Cortex of kidney (tissue), 1 donor: ENCODE data around the gene KRT5.
"Not testable (repeated sequence)": the region's sequence is repeated elsewhere in the genome, so short reads cannot be mapped to it uniquely, and the experiment has no call there.

Experiments
- DNase-seq: peaks from one replicate; lab custom pipeline; 2025; lab: John Stamatoyannopoulos, UW

The KRT5 gene

DNA sequence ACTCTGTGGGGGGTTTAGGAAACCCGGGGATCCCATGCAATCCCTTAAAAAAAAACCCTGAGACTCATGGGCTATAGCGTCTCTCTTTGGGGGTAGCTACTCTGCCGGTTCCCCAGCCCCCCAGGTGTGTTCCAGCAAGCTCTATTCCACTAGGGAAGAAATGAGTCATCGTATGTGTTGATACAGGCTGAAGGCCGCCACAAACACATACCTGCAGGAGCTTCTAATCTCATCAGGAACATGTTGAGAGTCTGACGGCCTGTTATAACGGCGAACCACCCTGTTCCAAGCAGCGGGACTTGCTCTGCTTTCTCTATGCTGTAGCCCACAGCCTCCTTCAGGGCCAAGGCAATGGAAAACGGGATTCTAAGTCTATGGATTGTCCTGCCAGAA lies 977 bp upstream of the KRT5 start:
- no peak for DNase-seq

DNA sequence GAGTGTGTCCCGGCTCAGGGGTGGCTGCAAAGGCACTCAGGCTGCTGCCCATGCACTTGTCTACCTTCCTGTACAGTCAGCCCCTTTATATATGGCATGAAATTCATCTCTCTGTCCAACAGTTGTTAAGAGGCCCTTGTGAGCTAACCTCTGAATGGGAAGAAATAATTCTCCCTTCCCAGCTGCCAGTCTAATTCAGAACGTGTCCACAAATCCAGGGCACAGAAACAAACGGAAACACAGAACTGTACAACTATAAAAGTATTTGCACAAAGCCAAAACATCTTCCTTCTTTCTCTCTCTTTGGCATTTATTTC lies 849 bp downstream of the KRT5 start:
- no peak for DNase-seq

DNA sequence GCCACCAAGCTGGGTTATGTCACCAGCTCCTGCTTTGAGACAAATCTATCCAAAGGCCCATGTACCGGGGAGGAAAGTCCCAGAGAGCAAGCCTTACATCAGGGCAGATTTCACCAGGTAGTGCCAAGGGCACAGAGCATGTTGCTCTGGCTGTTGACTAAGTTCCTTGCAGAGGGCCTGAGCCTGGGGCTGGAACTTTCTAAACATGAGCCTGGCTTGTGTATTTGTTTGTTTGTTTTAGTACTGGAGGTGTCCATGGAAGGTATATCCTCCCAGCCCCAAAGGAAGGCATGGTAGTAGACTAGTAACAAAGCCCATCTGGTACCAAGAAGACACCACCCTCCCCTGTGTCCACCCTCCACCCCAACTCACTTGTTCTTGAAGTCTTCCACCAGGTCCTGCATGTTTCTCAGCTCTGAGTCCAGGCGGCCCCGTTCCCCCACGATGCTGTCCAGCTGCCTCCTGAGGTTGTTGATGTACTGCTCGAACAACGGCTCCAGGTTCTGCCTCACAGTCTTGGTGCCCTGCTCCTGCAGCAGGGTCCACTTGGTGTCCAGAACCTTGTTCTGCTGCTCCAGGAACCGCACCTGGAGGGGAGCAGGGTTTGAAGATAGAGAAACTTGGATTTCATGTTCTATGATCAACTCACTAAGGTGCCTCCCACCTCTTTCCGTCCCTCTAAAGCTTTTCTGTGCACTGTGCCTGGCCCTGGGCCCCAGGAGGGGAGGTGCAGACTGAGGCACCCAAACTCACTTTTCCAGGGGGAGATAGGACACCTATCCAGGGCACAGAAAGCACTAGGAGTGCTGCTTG lies 1.4 kb downstream of the KRT5 start:
- DNase-seq, result no peak

DNA sequence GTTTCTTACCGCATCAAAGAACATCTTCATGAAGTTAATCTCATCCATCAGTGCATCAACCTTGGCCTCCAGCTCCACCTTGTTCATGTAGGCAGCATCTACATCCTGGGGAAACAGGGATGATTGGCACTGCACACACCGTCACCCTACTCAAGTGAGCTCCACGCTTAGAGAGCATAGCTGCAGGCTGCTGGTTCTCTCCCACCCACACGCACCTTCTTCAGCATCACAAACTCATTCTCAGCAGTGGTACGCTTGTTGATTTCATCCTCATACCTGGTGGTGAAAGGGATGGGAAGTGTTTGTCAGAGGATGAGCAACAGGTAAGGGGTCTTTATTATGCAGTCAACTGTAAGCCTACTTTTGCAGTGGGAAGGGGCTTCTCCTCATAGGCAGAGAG lies 2.3 kb downstream of the KRT5 start:
- DNase-seq, result no peak

DNA sequence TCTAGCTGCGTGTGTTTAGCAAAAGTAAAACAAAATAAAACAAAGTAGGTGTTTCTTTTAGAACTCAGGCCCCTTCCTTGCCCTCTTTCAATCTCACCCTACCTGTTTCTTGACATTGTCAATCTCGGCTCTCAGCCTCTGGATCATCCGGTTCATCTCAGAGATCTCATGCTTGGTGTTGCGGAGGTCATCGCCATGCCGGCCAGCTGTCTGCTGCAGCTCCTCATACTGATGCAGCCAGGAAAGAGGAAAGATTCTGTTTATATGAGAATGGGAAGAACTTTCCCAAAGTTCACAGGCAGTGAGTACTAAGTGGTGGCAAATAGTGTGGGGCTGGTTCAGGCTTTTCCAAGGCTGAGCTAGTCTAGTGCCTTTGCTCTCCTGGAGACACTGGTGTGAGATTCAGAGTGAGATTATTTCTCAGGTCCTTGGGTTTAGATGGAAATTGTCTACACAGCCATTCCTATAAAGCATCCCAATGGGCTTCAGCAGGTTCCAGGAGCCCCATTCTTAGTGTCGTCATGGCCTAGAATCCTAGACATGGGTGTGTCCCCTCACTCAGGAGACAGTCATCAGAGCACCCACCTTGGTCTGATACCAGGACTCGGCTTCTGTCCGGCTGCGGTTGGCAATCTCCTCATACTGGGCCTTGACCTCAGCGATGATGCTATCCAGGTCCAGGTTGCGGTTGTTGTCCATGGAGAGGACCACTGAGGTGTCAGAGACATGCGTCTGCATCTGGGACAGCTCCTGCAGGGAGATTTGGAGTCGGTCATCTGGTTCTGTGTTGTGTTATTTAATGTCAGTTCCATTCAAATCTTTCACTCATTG lies 3.0 kb downstream of the KRT5 start:
- no peak for DNase-seq

DNA sequence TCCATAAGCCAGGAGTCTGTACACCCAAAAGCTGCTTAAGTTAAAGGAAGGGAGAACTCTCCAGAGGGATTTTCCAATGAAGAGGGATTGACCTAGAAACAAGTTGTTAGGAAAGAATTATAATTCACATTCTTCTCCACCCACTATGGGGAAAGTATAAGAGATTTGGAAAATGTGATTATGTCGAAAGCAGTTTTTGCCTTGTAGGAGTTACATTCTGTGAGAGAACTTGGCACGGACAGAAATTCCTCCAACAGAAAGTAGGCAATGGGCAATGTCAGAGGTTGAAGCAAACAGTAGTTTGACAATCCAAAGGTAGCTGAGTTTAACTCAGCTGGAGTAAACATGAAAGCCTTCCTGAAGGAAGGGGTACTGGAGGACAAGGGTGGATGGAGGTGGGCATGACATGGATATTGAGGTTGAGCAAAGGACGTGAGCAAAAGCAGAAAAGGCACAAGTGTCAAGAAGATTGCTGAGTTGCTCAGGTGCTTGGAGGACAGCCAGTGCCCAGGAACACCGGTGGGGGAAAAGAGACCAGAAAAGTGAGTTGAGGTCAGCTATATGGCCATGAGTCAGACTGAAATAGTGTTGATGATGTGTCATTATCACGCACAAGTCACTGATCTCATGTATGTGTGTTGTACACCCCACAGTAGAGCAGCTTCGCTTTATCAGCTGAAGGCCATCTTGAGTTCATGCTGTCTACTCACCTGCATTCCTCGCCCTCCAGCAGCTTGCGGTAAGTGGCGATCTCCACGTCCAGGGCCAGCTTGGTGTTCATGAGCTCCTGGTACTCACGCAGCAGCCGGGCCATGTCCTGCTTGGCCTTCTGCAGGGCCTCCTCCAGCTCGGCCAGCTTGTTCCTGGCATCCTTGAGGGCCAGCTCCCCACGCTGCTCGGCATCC lies 4.0 kb downstream of the KRT5 start:
- DNase-seq, result no peak

DNA sequence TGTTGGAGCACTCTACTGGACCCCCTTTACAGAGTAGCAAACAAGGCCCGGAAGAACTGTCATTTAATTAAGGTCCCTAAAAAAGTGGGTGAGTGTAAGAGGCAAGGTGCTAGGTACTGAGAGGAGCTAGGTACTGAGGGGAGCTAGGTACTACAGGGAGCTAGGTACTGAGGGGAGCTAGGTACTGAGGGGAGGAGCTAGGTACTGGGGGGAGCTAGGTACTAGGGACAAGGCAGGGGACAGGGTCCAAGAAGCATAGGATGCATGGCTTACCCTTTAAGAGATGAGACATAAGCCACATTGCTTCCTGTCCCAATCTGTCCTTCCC lies 4.9 kb downstream of the KRT5 start:
- DNase-seq, result no peak

DNA sequence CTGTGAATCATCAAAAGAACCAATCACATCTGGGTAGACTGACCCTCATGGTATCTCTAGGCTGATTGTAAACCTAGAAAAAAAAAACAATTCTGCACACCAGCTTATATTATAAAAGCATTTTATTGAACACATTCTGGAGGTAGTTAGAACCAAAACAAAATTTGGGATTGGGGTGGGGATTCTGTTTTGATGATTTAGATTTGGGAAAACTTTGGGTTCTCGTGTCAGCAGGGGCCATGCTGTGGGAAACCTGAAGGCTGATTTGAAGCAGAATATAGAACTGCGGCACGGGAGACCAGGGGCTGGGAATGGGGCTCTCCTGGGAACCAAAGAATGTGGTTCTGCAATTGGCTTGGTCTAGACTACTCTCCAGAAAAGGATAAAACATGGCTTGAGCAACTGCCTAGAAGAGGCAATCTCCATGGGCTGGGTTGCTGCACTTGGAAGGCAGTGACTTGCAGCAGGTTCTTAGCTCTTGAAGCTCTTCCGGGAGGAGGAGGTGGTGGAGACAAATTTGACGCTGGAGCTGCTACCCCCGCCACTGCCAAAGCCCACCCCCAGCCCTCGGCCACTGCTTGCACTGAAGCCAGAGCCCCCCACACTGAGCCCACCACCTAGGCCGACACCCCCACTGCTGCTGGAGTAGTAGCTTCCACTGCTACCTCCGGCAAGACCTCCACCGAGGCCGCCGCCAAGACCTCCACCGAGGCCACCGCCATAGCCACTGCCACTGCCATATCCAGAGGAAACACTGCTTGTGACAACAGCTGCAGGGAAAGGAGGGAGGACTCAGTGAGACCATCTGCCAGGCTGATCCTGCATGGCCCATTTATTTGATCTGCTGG lies 5.5 kb downstream of the KRT5 start:
- no peak for DNase-seq

DNA sequence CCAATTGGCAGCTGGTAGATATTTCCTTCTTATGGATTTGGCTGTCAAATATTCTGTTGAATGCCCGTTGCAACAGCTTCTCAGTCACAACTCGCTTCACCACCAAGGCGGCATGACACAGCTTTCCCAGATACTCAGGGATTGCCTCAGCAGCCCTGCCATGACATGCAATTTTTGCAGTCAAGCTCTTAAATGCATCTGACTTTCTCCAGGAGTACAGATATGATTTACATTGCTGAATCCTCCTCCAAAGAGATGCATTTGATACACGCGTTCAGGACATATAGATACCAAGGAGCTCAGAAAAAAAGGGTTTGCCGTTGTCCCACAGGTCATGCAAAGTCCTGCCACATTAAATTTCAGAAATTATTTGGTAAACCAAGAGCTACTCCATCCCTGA lies 6.5 kb downstream of the KRT5 start:
- DNase-seq, result no peak

DNA sequence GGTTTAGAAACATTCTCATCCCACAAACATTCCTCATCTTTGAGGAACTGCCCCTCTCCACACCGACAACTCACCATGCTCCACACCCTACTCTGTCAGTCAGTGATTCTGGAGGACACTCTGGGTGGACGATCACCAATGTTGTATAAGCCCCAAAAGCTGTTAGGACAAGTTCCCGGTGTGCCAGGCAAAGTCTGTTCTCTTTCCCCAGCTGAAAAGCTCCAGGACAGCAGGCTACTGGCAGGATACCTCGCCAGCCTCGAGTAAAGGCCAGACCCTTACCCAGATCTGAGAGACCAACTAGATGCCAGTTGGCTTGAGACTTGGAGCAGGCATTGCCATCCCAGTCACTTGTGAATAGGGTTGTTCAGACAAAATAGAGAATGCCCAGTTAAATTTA lies 12.0 kb downstream of the KRT5 start:
- no peak for DNase-seq

DNA sequence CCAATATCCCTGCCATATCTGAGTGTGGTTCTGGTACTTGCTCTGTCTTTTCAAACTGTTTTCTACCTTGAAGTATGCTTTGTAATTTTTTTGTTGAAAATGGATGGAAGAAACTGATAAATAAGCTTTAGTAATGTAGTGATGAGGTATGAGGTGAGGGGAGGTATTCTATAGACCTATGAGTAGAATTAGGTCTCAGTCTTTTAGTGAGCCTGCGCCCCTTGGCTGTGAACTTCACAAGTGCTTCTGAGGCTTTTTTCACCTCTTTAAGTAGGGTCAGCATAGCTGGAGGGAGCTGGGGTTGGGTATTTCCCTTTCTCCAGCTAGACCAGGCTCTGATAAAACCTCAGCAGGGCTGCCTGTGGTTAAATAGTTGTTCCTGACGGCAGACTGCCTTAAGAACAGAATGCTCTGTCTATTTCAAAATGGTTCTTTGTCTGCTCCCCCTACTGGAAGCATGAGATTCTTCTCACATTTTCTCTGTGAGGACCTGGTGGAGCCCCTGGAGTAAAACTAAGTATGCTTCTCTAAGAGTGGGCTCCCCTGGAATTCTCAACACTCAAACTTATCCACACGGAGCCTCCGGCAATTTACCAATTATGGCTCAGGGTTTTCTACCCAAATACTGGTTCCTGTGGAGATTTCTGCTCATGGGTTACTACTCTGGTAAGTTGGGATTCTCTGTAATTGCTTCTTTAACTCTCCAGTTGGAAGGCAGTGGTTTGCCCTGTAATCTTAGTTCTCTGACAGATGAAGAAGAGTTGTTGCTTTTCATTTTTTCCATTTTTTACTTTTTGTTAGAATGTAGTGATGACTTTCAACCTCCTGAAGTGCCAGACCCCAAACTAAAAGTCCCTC lies 13.1 kb downstream of the KRT5 start:
- no peak for DNase-seq

DNA sequence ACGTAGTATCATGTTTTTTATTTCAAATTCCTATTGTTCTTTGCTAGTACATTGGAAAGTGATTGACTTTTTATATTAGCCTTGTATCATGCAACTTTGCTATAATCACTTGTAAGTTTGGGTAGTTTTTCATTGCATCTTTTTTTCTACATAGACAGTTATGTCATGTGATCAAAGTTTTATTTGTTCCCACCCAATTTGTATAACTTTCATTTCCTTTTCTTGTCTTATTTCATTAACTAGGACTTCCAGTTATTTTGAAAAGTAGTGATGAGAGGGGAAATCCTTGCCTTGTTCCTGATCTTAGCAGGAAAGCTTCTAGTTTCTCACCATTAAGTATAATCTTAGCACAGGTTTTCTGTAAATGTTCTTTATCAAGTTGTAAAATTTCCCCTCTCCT lies 17.3 kb downstream of the KRT5 start:
- DNase-seq, result no peak

DNA sequence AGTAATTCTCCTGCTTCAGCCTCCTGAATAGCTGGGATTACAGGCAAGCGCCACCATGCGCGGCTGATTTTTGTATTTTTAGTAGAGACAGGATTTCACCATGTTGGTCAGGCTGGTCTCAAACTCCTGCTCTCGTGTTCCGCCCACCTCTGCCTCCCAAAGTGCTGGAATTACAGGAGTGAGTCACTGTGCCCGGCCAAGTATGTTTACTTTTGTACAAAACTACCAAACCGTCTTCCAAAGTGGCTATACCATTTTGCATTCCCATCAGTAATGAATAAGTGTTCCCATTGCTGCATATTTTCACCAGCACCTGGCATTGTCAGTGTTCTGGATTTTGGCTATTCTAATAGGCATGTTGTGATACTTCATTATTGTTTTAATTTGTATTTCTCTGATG lies 18.7 kb downstream of the KRT5 start:
- DNase-seq, result no peak

DNA sequence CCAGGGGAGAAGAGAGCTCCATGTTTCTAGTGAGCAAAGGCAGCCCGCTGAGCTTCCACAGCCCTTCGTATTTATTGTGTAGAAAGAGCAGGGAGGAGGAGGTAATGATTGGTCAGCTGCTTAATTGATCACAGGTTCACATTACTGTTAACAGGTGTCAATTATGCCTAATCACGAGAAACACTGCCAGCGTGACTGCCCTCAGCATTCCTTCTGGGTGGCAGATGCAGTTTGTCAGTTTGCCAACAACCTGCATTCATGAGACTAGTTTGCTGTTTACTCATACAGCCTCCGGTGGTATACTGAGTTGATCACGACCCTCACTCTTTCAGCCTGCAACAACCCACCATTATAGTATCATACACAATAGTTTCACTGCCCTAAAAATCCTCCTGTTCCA lies 19.6 kb downstream of the KRT5 start:
- DNase-seq, result not testable (repeated sequence)

DNA sequence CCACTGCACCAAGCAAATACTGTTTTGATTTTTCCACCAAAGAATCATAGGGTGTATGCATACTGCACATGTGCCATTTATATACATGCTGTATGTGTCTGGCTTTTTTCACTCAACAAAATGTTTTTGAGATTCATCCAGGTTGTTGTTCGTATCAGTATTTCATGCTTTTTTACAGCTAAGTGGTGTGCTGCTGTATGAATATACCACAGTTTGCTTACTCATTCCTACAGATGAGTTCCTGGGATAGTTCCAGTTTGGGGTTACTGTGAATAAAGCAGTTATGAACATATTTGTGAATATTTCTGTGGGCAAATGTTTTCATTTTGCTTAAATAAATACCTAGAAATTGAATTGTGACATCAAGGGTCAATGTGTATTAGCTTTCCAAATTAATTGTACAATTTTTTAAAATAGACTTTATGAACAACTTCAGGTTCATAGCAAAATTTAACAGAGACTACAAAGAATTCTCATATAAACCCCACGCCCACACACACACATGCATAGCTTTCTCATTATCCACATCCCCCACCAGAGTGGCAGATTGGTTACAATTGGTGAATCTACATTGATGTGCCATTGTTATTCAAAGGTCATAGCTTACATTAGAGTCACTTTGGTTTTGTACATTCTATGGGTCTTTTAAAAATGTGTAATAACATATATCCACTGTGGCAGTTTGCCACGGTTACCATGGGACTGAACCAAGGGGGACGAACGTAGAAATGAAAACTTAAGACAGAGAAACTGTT lies 20.2 kb downstream of the KRT5 start:
- no peak for DNase-seq

DNA sequence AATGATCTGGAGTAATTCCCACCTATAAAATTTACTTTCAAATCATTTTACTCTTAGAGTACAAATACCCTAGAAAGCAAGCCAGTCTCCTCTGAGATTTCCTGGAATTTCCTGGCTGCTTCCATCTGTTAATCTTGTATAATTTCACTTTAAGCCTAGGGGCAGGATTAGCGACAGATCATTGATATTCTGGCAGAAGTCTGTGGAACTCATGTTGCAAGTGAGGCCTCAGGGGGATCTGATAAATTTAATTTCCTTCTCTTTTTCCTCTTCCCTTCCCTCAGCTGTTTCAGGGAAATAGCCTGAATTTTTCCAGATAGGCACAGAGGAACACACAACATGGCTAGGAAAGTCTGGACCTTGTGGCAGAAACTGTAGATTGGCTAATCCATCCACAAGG lies 21.2 kb downstream of the KRT5 start:
- DNase-seq, result no peak

DNA sequence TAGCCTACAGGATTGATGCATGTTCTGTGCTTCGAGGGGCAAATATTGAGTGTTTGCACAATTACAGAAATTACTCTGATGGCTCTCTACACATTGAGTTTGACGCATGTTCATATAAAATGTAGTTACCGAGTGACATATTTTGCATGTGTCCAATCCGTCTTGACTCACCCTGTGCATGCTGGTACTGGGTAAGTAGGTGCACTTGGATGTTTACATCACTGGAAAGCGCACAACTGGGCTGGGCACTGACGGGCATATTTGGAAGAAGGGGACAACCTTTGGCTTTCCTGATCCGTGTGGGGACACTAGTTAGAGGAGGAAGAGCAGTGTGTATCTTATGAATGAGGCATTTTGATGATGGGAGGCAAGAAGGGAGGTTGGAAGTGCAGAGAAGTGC lies 22.2 kb downstream of the KRT5 start:
- DNase-seq, result no peak

DNA sequence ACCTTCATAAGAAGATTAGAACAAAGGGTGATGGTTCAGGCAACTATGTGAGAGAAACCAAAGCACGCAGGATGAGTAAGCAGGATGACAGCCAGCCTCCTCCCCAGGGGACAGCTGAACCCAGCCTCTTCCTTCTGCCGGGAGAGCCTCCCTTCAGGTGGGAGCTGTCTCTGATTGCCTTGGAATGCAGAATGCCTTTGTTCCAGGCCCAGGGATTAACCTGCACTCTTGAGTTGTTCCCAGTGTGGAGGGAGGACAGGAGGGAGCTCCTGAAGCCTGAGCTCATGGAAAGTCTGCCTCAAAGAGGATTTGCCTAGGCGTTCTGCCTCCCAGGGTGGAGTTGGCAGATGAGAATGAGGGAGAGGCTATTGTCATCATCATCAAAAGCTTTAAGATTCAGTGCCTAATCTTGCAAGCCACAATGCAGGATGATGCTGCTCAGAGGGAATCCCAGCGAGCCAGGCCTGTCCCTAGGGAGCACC lies 23.6 kb downstream of the KRT5 start:
- no peak for DNase-seq

DNA sequence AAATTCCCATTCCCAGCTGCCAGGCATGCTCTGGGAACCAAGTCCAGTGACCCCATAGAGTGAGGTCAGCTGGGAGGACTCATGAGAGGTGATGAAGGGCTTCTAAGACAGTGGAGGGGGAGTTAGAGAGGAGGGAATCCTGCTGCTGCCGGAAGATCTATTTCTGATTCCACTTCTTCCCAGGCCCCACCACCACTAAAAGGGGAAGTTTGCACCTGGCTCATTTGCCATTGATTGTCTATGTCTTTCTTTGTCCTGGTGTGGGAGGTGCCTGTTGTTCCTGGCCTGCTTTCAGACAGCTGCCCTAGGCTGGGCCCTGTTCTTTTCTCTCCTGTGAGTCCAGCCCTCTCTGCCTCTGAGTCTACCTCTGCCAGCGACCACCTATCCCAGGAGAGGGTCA lies 24.1 kb downstream of the KRT5 start:
- DNase-seq, result no peak

DNA sequence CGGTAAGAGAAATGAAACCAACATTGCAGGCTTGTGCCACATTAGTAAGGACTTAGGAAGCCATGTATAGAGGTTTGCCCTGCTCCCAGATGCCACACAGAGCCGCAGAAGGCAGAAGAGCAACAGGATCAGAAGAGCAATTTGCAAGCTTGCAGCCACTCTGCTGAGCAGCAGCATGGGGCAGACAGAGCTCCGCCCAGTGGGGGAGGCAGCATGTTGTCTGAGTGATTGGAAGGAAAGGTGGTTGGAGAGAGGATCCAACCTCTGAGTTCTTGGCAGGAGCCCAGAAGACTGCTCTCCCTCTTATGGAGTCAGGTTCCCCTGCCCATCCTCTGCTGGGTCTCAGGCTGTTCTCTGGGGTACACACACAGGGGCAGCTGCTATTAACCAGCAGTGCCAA lies 24.8 kb downstream of the KRT5 start:
- DNase-seq, result no peak
